ENCODE results near the gene CNTNAP1.

Gene CNTNAP1

GRCh38 chr17:42670789-42671657 lies 11.3 kb upstream of the CNTNAP1 start:
- TF ChIP-seq CTCF (IDR thresholded peaks at IDR 0.05; ENCODE audit: low read depth, low read length, missing control alignments): no peak
- no peak for DNase-seq (ENCODE audit: low read depth)
- H3K4me3 ChIP-seq (ENCODE audit: low read depth, low read length): no peak overlapping the region

- TF ChIP-seq CTCF (IDR thresholded peaks at IDR 0.05; ENCODE audit: low read depth, low read length, missing control alignments): no peak
- no peak overlapping the region for H3K4me3 ChIP-seq (ENCODE audit: low read depth, low read length)
- no peak for DNase-seq (ENCODE audit: low read depth)
These were observed 10.3 kb upstream of the CNTNAP1 start for GRCh38 chr17:42672038-42672437.

GRCh38 chr17:42673266-42673884 lies 9.0 kb upstream of the CNTNAP1 start:
- peak overlapping the region; percentile 99 for H3K4me3 ChIP-seq (ENCODE audit: low read depth, low read length)
- DNase-seq (ENCODE audit: low read depth): no peak
- TF ChIP-seq CTCF (IDR thresholded peaks at IDR 0.05; ENCODE audit: low read depth, low read length, missing control alignments): no peak

GRCh38 chr17:42673885-42674754 lies 8.2 kb upstream of the CNTNAP1 start:
- DNase-seq (ENCODE audit: low read depth): no peak
- peak overlapping the region; percentile 99 for H3K4me3 ChIP-seq (ENCODE audit: low read depth, low read length)
- peak; percentile 82 for TF ChIP-seq CTCF (IDR thresholded peaks at IDR 0.05; ENCODE audit: low read depth, low read length, missing control alignments)

- DNase-seq (ENCODE audit: low read depth): no peak
- no peak for TF ChIP-seq CTCF (IDR thresholded peaks at IDR 0.05; ENCODE audit: low read depth, low read length, missing control alignments)
- H3K4me3 ChIP-seq (ENCODE audit: low read depth, low read length): peak overlapping the region; percentile 99
These were observed 7.5 kb upstream of the CNTNAP1 start for GRCh38 chr17:42674755-42675347.

GRCh38 chr17:42675348-42675964 lies 6.9 kb upstream of the CNTNAP1 start:
- no peak for DNase-seq (ENCODE audit: low read depth)
- TF ChIP-seq CTCF (IDR thresholded peaks at IDR 0.05; ENCODE audit: low read depth, low read length, missing control alignments): no peak
- H3K4me3 ChIP-seq (ENCODE audit: low read depth, low read length): peak overlapping the region; percentile 99

Data from GM12864 (cell line).